ENCODE data around the gene CDYL2.
"Not testable (repeated sequence)": the region's sequence is repeated elsewhere in the genome, so short reads cannot be mapped to it uniquely, and the experiment has no call there.

Gene CDYL2

GRCh38 chr16:80792031-80792430 lies 12.4 kb downstream of the CDYL2 start:
- no peak overlapping the region for H3K4me3 Mint-ChIP-seq
- peaks cover 2% of the 10 kb centered on the region for H3K9me3 Mint-ChIP-seq
- no peaks in the 10 kb centered on the region for H3K27me3 Mint-ChIP-seq
- DNase-seq, result no peak
- H3K36me3 Mint-ChIP-seq (ENCODE audit: low read depth), result no peaks in the 10 kb centered on the region
- ATAC-seq, result no peak
- no peak overlapping the region for H3K27ac Mint-ChIP-seq
- H3K4me1 Mint-ChIP-seq, result no peaks in the 10 kb centered on the region

GRCh38 chr16:80791411-80791810 lies 13.0 kb downstream of the CDYL2 start:
- ATAC-seq, result no peak
- Mint-ChIP-seq H3K9me3 (peaks cover 5% of the 10 kb centered on the region), H3K27me3 (no peaks in the 10 kb centered on the region), H3K27ac (no peak overlapping the region), H3K4me3 (no peak overlapping the region), H3K36me3 (ENCODE audit: low read depth) (no peaks in the 10 kb centered on the region), H3K4me1 (no peaks in the 10 kb centered on the region)
- no peak for DNase-seq

DNA sequence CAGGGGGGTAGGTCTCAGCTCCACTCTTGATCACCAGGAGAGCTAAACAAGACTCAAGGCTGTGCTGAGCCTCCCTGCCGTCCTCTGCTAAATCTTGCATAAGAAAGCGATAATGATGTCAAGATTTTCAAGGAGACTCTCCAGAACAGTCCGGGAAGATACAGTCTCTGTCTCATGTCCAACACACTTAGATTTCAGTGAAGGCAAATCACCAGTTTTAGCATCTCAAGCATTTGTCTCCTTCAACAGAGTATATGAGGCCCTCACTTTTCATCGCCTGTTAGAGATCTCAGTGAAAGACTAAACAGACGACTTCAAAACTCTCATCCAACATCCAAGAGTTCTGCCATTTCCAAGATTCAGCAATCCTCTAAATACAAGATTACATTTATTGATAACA lies 13.6 kb downstream of the CDYL2 start:
- H3K4me3 Mint-ChIP-seq, result no peak overlapping the region
- ATAC-seq, result no peak
- no peaks in the 10 kb centered on the region for H3K36me3 Mint-ChIP-seq (ENCODE audit: low read depth)
- H3K9me3 Mint-ChIP-seq, result peaks cover 5% of the 10 kb centered on the region
- H3K4me1 Mint-ChIP-seq, result no peaks in the 10 kb centered on the region
- H3K27me3 Mint-ChIP-seq, result no peaks in the 10 kb centered on the region
- H3K27ac Mint-ChIP-seq, result no peak overlapping the region
- DNase-seq, result no peak

- peaks cover 11% of the 10 kb centered on the region for H3K9me3 Mint-ChIP-seq
- no peaks in the 10 kb centered on the region for H3K4me1 Mint-ChIP-seq
- ATAC-seq (no peak), DNase-seq (no peak)
- H3K4me3 Mint-ChIP-seq, result no peak overlapping the region
- H3K27me3 Mint-ChIP-seq, result no peaks in the 10 kb centered on the region
- no peak overlapping the region for H3K27ac Mint-ChIP-seq
- H3K36me3 Mint-ChIP-seq (ENCODE audit: low read depth), result peaks cover 6% of the 10 kb centered on the region
Observed at GRCh38 chr16:80788027-80788426, 16.4 kb downstream of the CDYL2 start.

DNA sequence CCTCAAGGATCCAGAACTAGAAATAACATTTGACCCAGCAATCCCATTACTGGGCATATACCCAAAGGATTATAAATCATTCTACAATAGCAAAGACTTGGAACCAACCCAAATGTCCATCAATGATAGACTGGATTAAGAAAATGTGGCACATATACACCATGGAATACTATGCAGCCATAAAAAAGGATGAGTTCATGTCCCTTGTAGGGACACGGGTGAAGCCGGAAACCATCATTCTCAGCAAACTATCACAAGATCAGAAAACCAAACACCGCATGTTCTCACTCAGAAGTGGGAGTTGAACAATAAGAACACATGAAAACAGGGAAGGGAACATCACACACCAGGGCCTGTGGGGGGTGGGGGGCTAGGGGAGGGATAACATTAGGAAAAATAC lies 17.8 kb downstream of the CDYL2 start:
- Mint-ChIP-seq H3K36me3 (ENCODE audit: low read depth) (peaks cover 12% of the 10 kb centered on the region), H3K9me3 (peaks cover 26% of the 10 kb centered on the region)

GRCh38 chr16:80784951-80785350 lies 19.4 kb downstream of the CDYL2 start:
- Mint-ChIP-seq H3K4me1 (no peaks in the 10 kb centered on the region), H3K4me3 (no peak overlapping the region), H3K27ac (no peak overlapping the region), H3K9me3 (peaks cover 36% of the 10 kb centered on the region), H3K27me3 (no peaks in the 10 kb centered on the region), H3K36me3 (ENCODE audit: low read depth) (peaks cover 20% of the 10 kb centered on the region)
- DNase-seq, result no peak
- ATAC-seq, result no peak

More for the DNA sequence above, 17.8 kb downstream of the CDYL2 start:
- not testable (repeated sequence) for H3K4me1 Mint-ChIP-seq, H3K27me3 Mint-ChIP-seq, H3K4me3 Mint-ChIP-seq, H3K27ac Mint-ChIP-seq, ATAC-seq, DNase-seq

DNA sequence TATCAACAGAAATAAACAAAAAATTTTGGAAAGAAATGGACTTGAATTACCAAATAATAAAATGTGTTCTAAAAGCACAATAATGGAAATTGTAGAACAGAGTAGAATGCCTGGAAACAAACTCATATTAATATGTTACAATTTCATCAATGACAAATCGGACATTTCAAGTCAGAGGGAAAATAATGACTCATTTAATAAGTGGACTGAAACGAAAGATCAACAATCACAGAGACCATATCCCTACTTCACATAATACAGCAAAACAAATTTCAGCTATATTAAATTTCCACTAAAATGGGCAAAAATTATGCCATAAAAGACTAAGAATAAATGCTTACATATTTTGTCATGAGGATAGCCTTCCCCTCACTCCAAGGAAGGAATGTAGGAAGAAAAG lies 25.7 kb downstream of the CDYL2 start:
- Mint-ChIP-seq H3K9me3 (peaks cover 28% of the 10 kb centered on the region), H3K4me1 (peaks cover 2% of the 10 kb centered on the region), H3K36me3 (ENCODE audit: low read depth) (peaks cover 15% of the 10 kb centered on the region), H3K27me3 (no peaks in the 10 kb centered on the region), H3K4me3 (no peak overlapping the region), H3K27ac (no peak overlapping the region)
- ATAC-seq (no peak), DNase-seq (no peak)

DNA sequence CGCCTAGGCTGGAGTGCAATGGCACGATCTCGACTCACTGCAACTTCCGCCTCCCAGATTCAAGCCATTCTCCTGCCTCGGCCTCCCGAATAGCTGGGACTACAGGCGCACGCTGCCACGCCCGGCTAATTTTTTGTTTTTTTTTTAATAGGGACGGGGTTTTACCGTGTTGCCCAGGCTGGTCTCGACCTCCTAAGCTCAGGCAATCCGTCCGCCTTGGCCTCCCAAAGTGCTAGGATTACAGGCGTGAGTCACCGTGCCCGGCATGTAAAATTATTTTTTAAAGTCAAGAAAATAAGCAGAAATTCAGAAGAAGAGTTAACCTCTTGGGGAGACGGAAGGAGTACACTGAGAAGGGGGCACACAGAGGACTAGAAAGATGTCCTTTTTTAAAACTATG lies 27.5 kb downstream of the CDYL2 start:
- H3K4me3 Mint-ChIP-seq, result no peak overlapping the region
- no peak overlapping the region for H3K27ac Mint-ChIP-seq
- peaks cover 2% of the 10 kb centered on the region for H3K4me1 Mint-ChIP-seq
- DNase-seq (no peak), ATAC-seq (no peak)
- H3K27me3 Mint-ChIP-seq, result no peaks in the 10 kb centered on the region
- peaks cover 9% of the 10 kb centered on the region for H3K36me3 Mint-ChIP-seq (ENCODE audit: low read depth)
- H3K9me3 Mint-ChIP-seq, result peaks cover 13% of the 10 kb centered on the region

DNA sequence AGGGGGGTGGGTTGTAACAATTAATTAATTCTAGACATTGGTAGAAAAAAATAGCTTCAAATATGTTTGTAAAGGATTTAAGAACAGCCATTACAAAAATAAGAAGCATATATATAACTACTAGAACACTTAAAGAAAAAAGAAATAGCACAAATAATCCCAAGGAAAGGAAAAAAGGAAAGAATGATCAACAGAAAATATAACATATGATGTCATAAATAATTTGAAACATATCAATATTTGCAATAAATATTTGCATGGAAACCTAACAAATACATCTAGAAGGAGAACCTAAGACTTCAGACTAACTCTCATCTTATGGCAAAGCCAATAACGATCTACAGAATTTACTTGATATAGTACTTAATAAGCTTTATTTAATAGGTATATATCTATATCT lies 28.9 kb downstream of the CDYL2 start:
- Mint-ChIP-seq H3K4me3 (no peak overlapping the region), H3K27ac (no peak overlapping the region), H3K9me3 (no peaks in the 10 kb centered on the region), H3K27me3 (no peaks in the 10 kb centered on the region), H3K4me1 (peaks cover 2% of the 10 kb centered on the region), H3K36me3 (ENCODE audit: low read depth) (peaks cover 1% of the 10 kb centered on the region)
- DNase-seq (no peak), ATAC-seq (no peak)

DNA sequence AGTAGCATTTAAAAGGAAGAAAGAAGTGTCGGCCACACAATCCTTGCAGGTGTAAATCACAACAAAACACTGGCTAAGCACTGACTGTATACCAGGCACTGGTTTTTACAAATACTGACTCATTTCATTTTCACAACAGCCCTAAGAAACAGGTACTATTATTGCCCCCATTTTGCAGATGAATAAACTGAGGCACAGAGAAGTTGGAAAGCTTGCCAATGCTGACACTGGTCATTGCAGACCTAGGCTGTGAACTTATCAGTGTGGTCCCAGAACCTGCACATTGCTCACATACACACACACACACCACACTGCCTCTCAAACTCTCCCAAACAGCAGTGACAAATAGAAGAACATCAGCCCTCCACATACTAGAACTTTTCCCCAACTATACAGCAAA lies 37.6 kb downstream of the CDYL2 start:
- ATAC-seq, result no peak
- Mint-ChIP-seq H3K4me1 (peaks cover 7% of the 10 kb centered on the region), H3K4me3 (no peak overlapping the region), H3K36me3 (ENCODE audit: low read depth) (no peaks in the 10 kb centered on the region), H3K9me3 (no peaks in the 10 kb centered on the region), H3K27ac (no peak overlapping the region), H3K27me3 (no peaks in the 10 kb centered on the region)
- DNase-seq, result no peak

- Mint-ChIP-seq H3K27ac (peak overlapping the region; percentile 69), H3K36me3 (ENCODE audit: low read depth) (peaks cover 4% of the 10 kb centered on the region), H3K9me3 (no peaks in the 10 kb centered on the region), H3K4me3 (no peak overlapping the region), H3K4me1 (peaks cover 15% of the 10 kb centered on the region), H3K27me3 (no peaks in the 10 kb centered on the region)
- DNase-seq (no peak), ATAC-seq (peak; percentile 57)
Observed at GRCh38 chr16:80759419-80760162, 44.8 kb downstream of the CDYL2 start.

DNA sequence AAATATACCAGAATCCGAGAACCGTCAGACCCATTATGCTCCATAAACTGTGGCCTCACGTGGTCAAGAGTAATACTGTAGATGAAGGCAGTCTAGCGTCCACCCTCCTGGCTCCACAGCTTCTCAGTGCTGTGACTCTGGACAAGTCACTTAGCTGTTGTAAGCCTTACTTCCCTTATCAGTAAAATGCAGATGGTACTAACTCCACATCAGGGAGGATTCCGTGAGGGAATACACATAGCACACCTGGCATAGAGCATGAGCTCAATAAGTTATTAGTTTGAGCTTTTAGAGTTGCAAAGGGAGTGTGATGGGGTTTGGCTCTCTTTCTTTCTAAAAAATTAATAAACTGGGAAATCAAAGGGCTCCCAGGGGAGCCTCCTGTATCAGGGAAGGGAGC lies 49.9 kb downstream of the CDYL2 start:
- Mint-ChIP-seq H3K9me3 (no peaks in the 10 kb centered on the region), H3K27ac (no peak overlapping the region), H3K4me3 (no peak overlapping the region), H3K4me1 (peaks cover 13% of the 10 kb centered on the region), H3K36me3 (ENCODE audit: low read depth) (no peaks in the 10 kb centered on the region), H3K27me3 (no peaks in the 10 kb centered on the region)
- DNase-seq (no peak), ATAC-seq (no peak)

DNA sequence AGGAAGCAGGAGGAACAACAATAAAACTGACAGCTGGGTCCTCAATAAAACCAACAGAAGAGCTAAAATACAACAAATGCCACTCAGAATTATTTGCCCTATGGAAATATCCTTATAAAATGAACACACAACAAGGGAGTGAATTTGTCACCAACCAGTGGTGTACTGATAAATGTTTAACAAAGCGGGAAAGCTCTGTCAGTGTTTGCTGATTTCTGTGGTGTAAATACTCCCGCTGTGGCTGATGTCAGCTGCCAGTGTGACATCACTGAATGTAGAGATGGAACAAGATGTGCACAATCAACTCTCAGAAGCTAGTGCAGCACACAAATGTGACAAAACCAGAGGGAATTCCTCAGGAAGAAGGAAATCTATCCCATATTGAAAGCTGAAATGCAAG lies 51.9 kb downstream of the CDYL2 start:
- Mint-ChIP-seq H3K4me3 (no peak overlapping the region), H3K9me3 (no peaks in the 10 kb centered on the region), H3K27me3 (no peaks in the 10 kb centered on the region), H3K4me1 (peaks cover 11% of the 10 kb centered on the region), H3K27ac (no peak overlapping the region), H3K36me3 (ENCODE audit: low read depth) (no peaks in the 10 kb centered on the region)
- no peak for ATAC-seq
- no peak for DNase-seq

- ATAC-seq (no peak), DNase-seq (no peak)
- Mint-ChIP-seq H3K4me1 (peaks cover 11% of the 10 kb centered on the region), H3K4me3 (no peak overlapping the region), H3K27ac (no peak overlapping the region), H3K36me3 (ENCODE audit: low read depth) (no peaks in the 10 kb centered on the region), H3K9me3 (no peaks in the 10 kb centered on the region), H3K27me3 (no peaks in the 10 kb centered on the region)
Observed at GRCh38 chr16:80751167-80751566, 53.2 kb downstream of the CDYL2 start.

GRCh38 chr16:80746231-80746630 lies 58.2 kb downstream of the CDYL2 start:
- Mint-ChIP-seq H3K27ac (no peak overlapping the region), H3K36me3 (ENCODE audit: low read depth) (peaks cover 5% of the 10 kb centered on the region), H3K4me1 (peaks cover 27% of the 10 kb centered on the region), H3K4me3 (no peak overlapping the region), H3K27me3 (no peaks in the 10 kb centered on the region), H3K9me3 (peaks cover 11% of the 10 kb centered on the region)
- no peak for DNase-seq
- ATAC-seq, result no peak

DNA sequence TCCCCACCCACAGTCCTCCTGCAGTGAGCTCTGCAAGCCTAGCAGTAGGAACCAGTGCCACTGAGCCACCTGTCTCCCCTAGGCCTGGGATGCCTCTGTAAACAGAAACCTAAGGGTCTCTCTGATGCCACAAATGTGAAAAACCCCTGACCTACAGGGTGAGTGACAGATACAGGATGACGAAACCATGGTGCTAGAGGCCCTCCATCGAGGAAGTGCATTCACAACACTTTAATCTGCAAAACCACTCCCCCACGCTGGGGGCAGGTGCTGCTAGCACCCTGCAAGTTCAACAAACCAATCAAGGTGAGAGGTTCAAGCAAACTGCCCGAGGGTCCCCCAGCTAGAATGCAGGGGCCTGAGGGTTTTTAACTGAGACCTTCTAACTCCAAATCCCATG lies 59.5 kb downstream of the CDYL2 start:
- DNase-seq (no peak), ATAC-seq (peak; percentile 41)
- Mint-ChIP-seq H3K36me3 (ENCODE audit: low read depth) (peaks cover 8% of the 10 kb centered on the region), H3K27ac (no peak overlapping the region), H3K4me3 (no peak overlapping the region), H3K9me3 (peaks cover 21% of the 10 kb centered on the region), H3K27me3 (no peaks in the 10 kb centered on the region), H3K4me1 (peaks cover 29% of the 10 kb centered on the region)

Measured in activated naive CD8-positive, alpha-beta T cell treated with anti-CD3 and anti-CD28 coated beads, Interleukin-2, amount 50 U/mL, for 24 hours (primary cell).